ENCODE results near the gene SYNDIG1. TPM values are rescaled to one million over a fixed set of nuclear protein-coding genes. Genes with fewer than 3 reads are reported as not detected.

SYNDIG1 gene
- polyA plus RNA-seq, 1 of the 3 experiments (the other 2 are of a cell fraction) = not detected

DNA sequence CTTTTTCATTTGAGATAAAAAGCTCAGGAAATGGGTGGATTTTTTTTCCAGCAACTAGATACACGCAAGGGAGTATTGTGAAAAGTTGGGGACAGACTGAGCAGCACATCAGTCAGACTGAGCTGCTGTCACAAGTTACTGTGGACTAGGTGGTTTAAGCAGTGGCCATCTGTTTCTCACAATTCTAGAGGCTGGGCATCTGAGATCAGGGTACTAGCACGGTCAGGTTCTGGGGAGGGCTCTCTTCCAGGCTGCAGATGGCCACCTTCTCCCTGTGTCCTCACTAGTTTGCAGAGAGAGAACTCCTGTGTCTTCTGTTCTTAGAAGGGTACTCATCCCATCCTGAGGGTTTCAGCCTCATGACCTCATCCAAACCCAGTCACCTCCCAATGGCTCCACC lies 178.3 kb downstream of the SYNDIG1 start:
- H3K36me3 ChIP-seq (replicated peaks in 1 of 2; ENCODE audit: control insufficient read depth in 1 of 2, insufficient read depth in 2 of 2, low read length in 1 of 2) = no peaks in the 10 kb centered on the region
- 75% methylated on average over 1 of the region's 2 CpGs for WGBS (ENCODE audit: low lambda C conversion rate)
- POLR2A ChIA-PET = no interaction called here

DNA sequence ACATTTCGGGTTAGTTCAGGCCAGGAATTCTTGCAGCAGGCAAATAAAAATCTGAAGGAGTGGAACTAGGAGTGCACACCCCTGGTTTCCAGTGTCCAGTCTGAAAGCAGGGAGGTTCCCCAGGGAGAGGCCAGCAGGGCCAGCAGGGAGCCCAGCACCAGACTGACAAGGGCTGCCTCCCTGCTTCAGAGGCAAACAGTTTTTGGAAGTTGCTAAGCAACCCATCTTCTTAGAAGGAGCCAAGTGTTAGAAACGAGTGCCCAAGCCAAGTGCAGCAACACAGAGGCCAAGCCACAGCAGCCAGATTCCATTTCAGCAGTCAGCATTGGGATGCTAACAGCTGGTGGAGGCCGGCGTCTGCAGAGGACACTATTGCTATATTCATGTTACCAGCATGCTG lies 179.1 kb downstream of the SYNDIG1 start:
- H3K9me2 ChIP-seq = no peaks in the 10 kb centered on the region
- WGBS (ENCODE audit: low lambda C conversion rate) = 57% methylated on average over 4 of the region's 4 CpGs
- no peaks in the 10 kb centered on the region for H4K20me1 ChIP-seq (ENCODE audit: insufficient read depth)
- DNase-seq = no peak
- CTCF ChIA-PET = no interaction called here
- H3K27ac ChIP-seq (ENCODE audit: low read depth in 2 of 2, low read length in 1 of 2) = no peak overlapping the region
- H3K9ac ChIP-seq = no peak overlapping the region
- no peaks in the 10 kb centered on the region for H3K9me3 ChIP-seq
- no peaks in the 10 kb centered on the region for H3F3A ChIP-seq (replicated peaks; ENCODE audit: insufficient read depth)
- TF ChIP-seq TCF12 (IDR thresholded peaks at IDR 0.05) (no peak), SMC3 (IDR thresholded peaks at IDR 0.05; ENCODE audit: low read depth, low read length) (no peak), EZH2phosphoT487 (IDR thresholded peaks at IDR 0.05; ENCODE audit: borderline replicate concordance, low read depth) (no peak), MEF2A (IDR thresholded peaks at IDR 0.05; ENCODE audit: borderline replicate concordance, low read depth) (no peak), MAX (IDR thresholded peaks at IDR 0.05; ENCODE audit: low read depth) (no peak), CTCF (IDR thresholded peaks at IDR 0.05) (no peak), SIN3A (IDR thresholded peaks at IDR 0.05; ENCODE audit: borderline replicate concordance, low read depth, low read length) (no peak)
- H3K4me3 ChIP-seq (ENCODE audit: low read depth in 2 of 2, low read length in 1 of 2) = no peak overlapping the region
- H3K4me1 ChIP-seq (ENCODE audit: control insufficient read depth in 1 of 2, insufficient read depth in 2 of 2, low read depth in 1 of 2, low read length in 1 of 2) = peaks cover 0 to 24% of the 10 kb centered on the region in 2 experiments; a peak in 1 of 4 replicates
- H2AFZ ChIP-seq (ENCODE audit: low read depth) = no peak overlapping the region
- H3K79me2 ChIP-seq (ENCODE audit: insufficient read depth) = no peaks in the 10 kb centered on the region
- POLR2A ChIA-PET = no interaction called here
- H3K27me3 ChIP-seq (ENCODE audit: insufficient read depth) = no peaks in the 10 kb centered on the region
- no peak overlapping the region for H3K4me2 ChIP-seq
- H3K36me3 ChIP-seq (replicated peaks in 1 of 2; ENCODE audit: control insufficient read depth in 1 of 2, insufficient read depth in 2 of 2, low read length in 1 of 2) = no peaks in the 10 kb centered on the region

More for the DNA sequence above, 178.3 kb downstream of the SYNDIG1 start:
- no peaks in the 10 kb centered on the region for H3K79me2 ChIP-seq (ENCODE audit: insufficient read depth)
- CTCF ChIA-PET = interaction anchor here (0.8 to 1.1 kb wide), 2 partner anchors 11 to 270 kb away, joined by 3 to 4 read pairs; no protein-coding TSS in a partner anchor
- no peaks in the 10 kb centered on the region for H3K9me2 ChIP-seq
- H3K27ac ChIP-seq (ENCODE audit: low read depth in 2 of 2, low read length in 1 of 2) = no peak overlapping the region
- peaks cover 0 to 16% of the 10 kb centered on the region in 2 experiments; a peak in 1 of 4 replicates for H3K4me1 ChIP-seq (ENCODE audit: control insufficient read depth in 1 of 2, insufficient read depth in 2 of 2, low read depth in 1 of 2, low read length in 1 of 2)
- DNase-seq = no peak
- no peaks in the 10 kb centered on the region for H4K20me1 ChIP-seq (ENCODE audit: insufficient read depth)
- H3K4me3 ChIP-seq (ENCODE audit: low read depth in 2 of 2, low read length in 1 of 2) = no peak overlapping the region
- no peaks in the 10 kb centered on the region for H3K9me3 ChIP-seq
- no peaks in the 10 kb centered on the region for H3K27me3 ChIP-seq (ENCODE audit: insufficient read depth)
- no peak overlapping the region for H3K4me2 ChIP-seq
- H3F3A ChIP-seq (replicated peaks; ENCODE audit: insufficient read depth) = no peaks in the 10 kb centered on the region
- H2AFZ ChIP-seq (ENCODE audit: low read depth) = no peak overlapping the region
- TF ChIP-seq NRF1 (IDR thresholded peaks at IDR 0.05; ENCODE audit: low read depth, low read length) = no peak
- no peak for TF ChIP-seq EP300 (IDR thresholded peaks at IDR 0.05; ENCODE audit: borderline replicate concordance in 1 of 2, low read depth in 1 of 2, low read length in 1 of 2)
- no peak for TF ChIP-seq SIN3A (IDR thresholded peaks at IDR 0.05; ENCODE audit: borderline replicate concordance, low read depth, low read length)
- no peak for TF ChIP-seq MEF2A (IDR thresholded peaks at IDR 0.05; ENCODE audit: borderline replicate concordance, low read depth)
- no peak for TF ChIP-seq FOXM1 (IDR thresholded peaks at IDR 0.05; ENCODE audit: low read depth)
- TF ChIP-seq MXI1 (IDR thresholded peaks at IDR 0.05; ENCODE audit: low read depth, low read length) = no peak
- no peak for TF ChIP-seq USF1 (IDR thresholded peaks at IDR 0.05; ENCODE audit: borderline replicate concordance, low read depth)
- TF ChIP-seq ELF1 (IDR thresholded peaks at IDR 0.05) = no peak
- no peak for TF ChIP-seq TCF12 (IDR thresholded peaks at IDR 0.05)
- H3K9ac ChIP-seq = no peak overlapping the region

Measured in SK-N-SH (cell line).